Measurements from ENCODE around the gene KCNG3. TPM values are rescaled to one million over a fixed set of nuclear protein-coding genes. Genes with fewer than 3 reads are reported as not detected.

Gene KCNG3
- total and polyA plus RNA-seq, 9 donors: 0.20 to 2.3 (median 1.3) TPM

GRCh38 chr2:42436370-42436769 lies 57.4 kb downstream of the KCNG3 start:
- Histone ChIP-seq H3K36me3 (no peaks in the 10 kb centered on the region), H3K27ac (no peak overlapping the region), H3K9me3 (no peaks in the 10 kb centered on the region), H3K4me3 (no peak overlapping the region), H3K27me3 (peaks cover 2% of the 10 kb centered on the region), H3K4me1 (ENCODE audit: insufficient read depth) (no peaks in the 10 kb centered on the region)
- TF ChIP-seq POLR2A (IDR thresholded peaks at IDR 0.05): no peak
- no peak for TF ChIP-seq CTCF (IDR thresholded peaks at IDR 0.05)
- TF ChIP-seq EP300 (IDR thresholded peaks at IDR 0.05): no peak
- intact Hi-C loops (cut with DNase I): no loop called here
- no peak for DNase-seq
- 84 to 92% (median 91%) methylated on average over 2 of the region's 2 CpGs for WGBS, 3 donors

GRCh38 chr2:42435628-42436027 lies 58.2 kb downstream of the KCNG3 start:
- no peak for DNase-seq
- Histone ChIP-seq H3K36me3 (no peaks in the 10 kb centered on the region), H3K27me3 (peaks cover 2% of the 10 kb centered on the region), H3K9me3 (no peaks in the 10 kb centered on the region), H3K27ac (no peak overlapping the region), H3K4me1 (ENCODE audit: insufficient read depth) (no peaks in the 10 kb centered on the region), H3K4me3 (no peak overlapping the region)
- TF ChIP-seq POLR2A (IDR thresholded peaks at IDR 0.05) (no peak), EP300 (IDR thresholded peaks at IDR 0.05) (no peak), CTCF (IDR thresholded peaks at IDR 0.05) (no peak)
- WGBS, 3 donors: 64 to 91% (median 76%) methylated on average over 2 of the region's 2 CpGs
- intact Hi-C loops (cut with DNase I): no loop called here

GRCh38 chr2:42430188-42430587 lies 63.6 kb downstream of the KCNG3 start:
- intact Hi-C loops (cut with DNase I): no loop called here
- Histone ChIP-seq H3K27me3 (peaks cover 2% of the 10 kb centered on the region), H3K4me1 (ENCODE audit: insufficient read depth) (peaks cover 1% of the 10 kb centered on the region), H3K36me3 (no peaks in the 10 kb centered on the region), H3K9me3 (no peaks in the 10 kb centered on the region), H3K4me3 (no peak overlapping the region), H3K27ac (no peak overlapping the region)
- WGBS, 3 donors: 96 to 99% (median 97%) methylated on average over 4 of the region's 4 CpGs
- DNase-seq: no peak
- TF ChIP-seq CTCF (IDR thresholded peaks at IDR 0.05): no peak
- TF ChIP-seq POLR2A (IDR thresholded peaks at IDR 0.05): no peak
- TF ChIP-seq EP300 (IDR thresholded peaks at IDR 0.05): no peak

GRCh38 chr2:42429352-42429751 lies 64.4 kb downstream of the KCNG3 start:
- Histone ChIP-seq H3K27me3 (peaks cover 2% of the 10 kb centered on the region), H3K4me1 (ENCODE audit: insufficient read depth) (peaks cover 7% of the 10 kb centered on the region), H3K4me3 (no peak overlapping the region), H3K9me3 (no peaks in the 10 kb centered on the region), H3K36me3 (no peaks in the 10 kb centered on the region), H3K27ac (no peak overlapping the region)
- DNase-seq: no peak
- intact Hi-C loops (cut with DNase I): no loop called here
- 97 to 100% (median 98%) methylated on average over 2 of the region's 2 CpGs for WGBS, 3 donors
- TF ChIP-seq POLR2A (IDR thresholded peaks at IDR 0.05) (no peak), CTCF (IDR thresholded peaks at IDR 0.05) (no peak), EP300 (IDR thresholded peaks at IDR 0.05) (no peak)

- no peak for DNase-seq
- no peak for TF ChIP-seq POLR2A (IDR thresholded peaks at IDR 0.05)
- TF ChIP-seq CTCF (IDR thresholded peaks at IDR 0.05): no peak
- TF ChIP-seq EP300 (IDR thresholded peaks at IDR 0.05): no peak
- intact Hi-C loops (cut with DNase I): no loop called here
- Histone ChIP-seq H3K9me3 (no peaks in the 10 kb centered on the region), H3K4me3 (no peak overlapping the region), H3K27me3 (no peaks in the 10 kb centered on the region), H3K36me3 (no peaks in the 10 kb centered on the region), H3K4me1 (ENCODE audit: insufficient read depth) (peaks cover 17% of the 10 kb centered on the region), H3K27ac (no peak overlapping the region)
- WGBS, 3 donors: 81 to 84% (median 83%) methylated on average over 3 of the region's 3 CpGs
Measured at GRCh38 chr2:42425697-42426096, 68.1 kb downstream of the KCNG3 start.
